HG02571 (cell line): ENCODE results near the gene PLPPR4.
"Not testable (repeated sequence)": the region's sequence is repeated elsewhere in the genome, so short reads cannot be mapped to it uniquely, and the experiment has no call there.

Experiments
- ATAC-seq: cut with Tn5 transposase; IDR thresholded peaks from one replicate; pipeline ENCODE4 v1.9.1; 2021; ENCODE audit warnings: mild to moderate bottlenecking, moderate library complexity; ENCODE audit not compliant: unreplicated experiment

PLPPR4 gene

GRCh38 chr1:99268021-99268420, 3.7 kb downstream of the PLPPR4 start:
- no peak for ATAC-seq

- ATAC-seq: no peak
Measured at GRCh38 chr1:99269321-99269720, 5.0 kb downstream of the PLPPR4 start.

GRCh38 chr1:99270646-99271045, 6.4 kb downstream of the PLPPR4 start:
- no peak for ATAC-seq

GRCh38 chr1:99271249-99271648, 7.0 kb downstream of the PLPPR4 start:
- ATAC-seq: no peak

GRCh38 chr1:99277066-99277465, 12.8 kb downstream of the PLPPR4 start:
- ATAC-seq: no peak

- no peak for ATAC-seq
Measured at GRCh38 chr1:99279525-99279924, 15.2 kb downstream of the PLPPR4 start.

GRCh38 chr1:99281105-99281504, 16.8 kb downstream of the PLPPR4 start:
- no peak for ATAC-seq

- ATAC-seq: no peak
Measured at GRCh38 chr1:99282536-99282935, 18.2 kb downstream of the PLPPR4 start.

- not testable (repeated sequence) for ATAC-seq
Measured at GRCh38 chr1:99283521-99283920, 19.2 kb downstream of the PLPPR4 start.

- no peak for ATAC-seq
Measured at GRCh38 chr1:99292886-99293285, 28.6 kb downstream of the PLPPR4 start.

- ATAC-seq: no peak
Measured at GRCh38 chr1:99297923-99298322, 33.6 kb downstream of the PLPPR4 start.

- ATAC-seq: no peak
Measured at GRCh38 chr1:99304725-99305282, 40.5 kb downstream of the PLPPR4 start.

GRCh38 chr1:99305626-99306025, 41.3 kb downstream of the PLPPR4 start:
- ATAC-seq: no peak

- ATAC-seq: no peak
Measured at GRCh38 chr1:99306056-99306455, 41.8 kb downstream of the PLPPR4 start.

GRCh38 chr1:99306644-99307043, 42.4 kb downstream of the PLPPR4 start:
- no peak for ATAC-seq

GRCh38 chr1:99315305-99315704, 51.0 kb downstream of the PLPPR4 start:
- no peak for ATAC-seq

GRCh38 chr1:99326215-99326949, 62.1 kb downstream of the PLPPR4 start:
- ATAC-seq: no peak

- no peak for ATAC-seq
Measured at GRCh38 chr1:99327357-99327756, 63.1 kb downstream of the PLPPR4 start.

- ATAC-seq: no peak
Measured at GRCh38 chr1:99328171-99328570, 63.9 kb downstream of the PLPPR4 start.

GRCh38 chr1:99331083-99331482, 66.8 kb downstream of the PLPPR4 start:
- no peak for ATAC-seq

GRCh38 chr1:99331636-99332035, 67.3 kb downstream of the PLPPR4 start:
- ATAC-seq: no peak

GRCh38 chr1:99332561-99332960, 68.3 kb downstream of the PLPPR4 start:
- ATAC-seq: no peak

GRCh38 chr1:99334991-99335390, 70.7 kb downstream of the PLPPR4 start:
- ATAC-seq: no peak
